ENCODE data around the gene DMRTC2.

- TF ChIP-seq POLR2A (IDR thresholded peaks at IDR 0.05; ENCODE audit: low read depth, low read length) (no peak), POLR2AphosphoS5 (IDR thresholded peaks at IDR 0.05; ENCODE audit: low read depth, low read length) (no peak)
Observed at GRCh38 chr19:41815301-41815700, 29.5 kb upstream of the DMRTC2 start.
